GM18502 (cell line): Measurements from ENCODE around the gene CNTNAP5.

Experiments used
- ATAC-seq: cut with Tn5 transposase; IDR thresholded peaks from one replicate; pipeline ENCODE4 v1.9.1; 2021; ENCODE audit warnings: mild to moderate bottlenecking; ENCODE audit not compliant: unreplicated experiment, poor library complexity

The CNTNAP5 gene

DNA sequence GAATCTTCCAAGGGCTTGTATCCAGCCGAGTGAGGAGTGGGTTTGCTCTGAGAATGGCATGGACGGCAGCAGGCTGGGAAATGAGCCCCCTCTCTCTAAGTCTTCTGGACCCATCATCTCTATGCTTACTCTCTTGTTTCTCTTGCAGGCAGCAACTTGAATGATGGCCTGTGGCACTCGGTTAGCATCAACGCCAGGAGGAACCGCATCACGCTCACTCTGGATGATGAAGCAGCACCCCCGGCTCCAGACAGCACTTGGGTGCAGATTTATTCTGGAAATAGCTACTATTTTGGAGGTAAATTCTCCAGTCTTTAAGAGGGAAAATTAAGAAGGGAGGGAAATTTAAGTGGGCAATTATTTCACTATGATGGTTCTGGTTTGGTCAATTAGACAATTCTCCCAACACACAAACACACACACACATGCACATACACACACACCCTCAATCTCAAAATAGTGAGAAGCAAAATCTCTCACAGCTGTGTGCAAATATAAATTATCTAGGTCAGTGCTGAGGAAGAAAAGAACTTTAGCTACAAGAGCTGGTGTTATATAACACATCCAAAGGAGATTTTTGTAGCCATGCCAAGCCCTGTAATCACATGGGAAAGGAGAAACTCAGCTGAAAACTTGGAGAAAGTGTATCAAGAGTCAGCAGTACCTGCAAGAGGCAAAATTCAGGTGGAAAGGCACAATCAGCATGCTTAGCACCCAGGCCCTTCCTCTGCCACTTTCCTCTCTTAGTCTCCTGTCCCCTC lies 499.2 kb downstream of the CNTNAP5 start:
- ATAC-seq: no peak

DNA sequence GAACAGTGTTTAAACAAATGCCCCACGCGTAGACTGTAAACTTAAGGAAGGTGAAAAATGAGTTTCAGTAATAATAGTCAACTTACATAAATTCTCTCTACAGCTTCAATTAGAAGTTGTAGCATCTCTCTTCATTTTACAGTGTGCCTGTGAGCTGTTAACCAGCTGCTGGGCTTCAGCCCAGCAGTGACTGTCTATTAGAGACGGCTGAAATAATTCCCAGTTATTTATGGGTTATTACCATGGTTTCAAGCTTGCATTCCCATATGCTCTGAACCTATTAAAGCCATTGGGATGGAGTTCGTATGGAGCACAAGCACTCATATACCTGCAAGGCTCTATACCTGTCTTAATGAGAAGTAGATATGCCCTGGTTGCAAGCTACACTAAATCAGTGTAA lies 501.1 kb downstream of the CNTNAP5 start:
- ATAC-seq: no peak

DNA sequence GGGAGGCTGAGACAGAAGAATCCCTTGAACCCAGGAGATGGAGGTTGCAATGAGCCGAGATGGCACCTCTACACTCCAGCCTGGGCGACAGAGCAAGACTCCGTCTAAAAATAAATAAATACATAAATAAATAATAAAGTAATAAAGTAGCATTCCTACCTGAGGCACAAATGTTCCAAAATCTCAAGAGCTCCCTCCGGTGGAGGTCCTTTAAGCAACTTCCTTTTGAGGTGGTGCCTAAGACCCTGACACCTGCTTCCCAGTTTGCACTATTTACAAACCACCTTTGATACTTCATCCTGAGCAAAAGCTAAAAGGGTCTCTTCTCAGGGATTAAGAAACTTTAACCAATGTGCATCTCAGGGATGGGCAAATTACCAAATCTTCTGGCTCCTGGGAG lies 505.1 kb downstream of the CNTNAP5 start:
- no peak for ATAC-seq

- no peak for ATAC-seq
Observed at GRCh38 chr2:124533226-124533954, 508.3 kb downstream of the CNTNAP5 start.

- ATAC-seq: no peak
Observed at GRCh38 chr2:124534028-124534427, 508.9 kb downstream of the CNTNAP5 start.

DNA sequence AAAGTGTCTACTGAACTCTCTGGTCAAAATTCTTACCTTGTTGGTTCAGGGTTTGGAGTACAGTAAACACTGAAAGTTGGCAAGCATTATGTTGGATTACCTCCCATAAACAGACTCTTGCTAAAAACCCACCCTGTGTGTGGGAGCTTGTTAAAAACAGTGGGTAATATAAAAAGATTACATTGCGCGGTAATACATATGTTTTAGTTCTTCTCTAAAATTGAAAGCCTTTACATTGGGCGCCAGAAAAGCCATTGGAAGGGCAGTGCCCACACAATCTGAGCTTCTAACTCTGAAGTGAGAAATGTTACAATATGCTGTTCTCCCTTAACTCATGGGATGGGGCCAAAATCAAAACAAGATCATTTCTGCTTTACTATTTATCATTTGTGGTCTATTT lies 510.7 kb downstream of the CNTNAP5 start:
- ATAC-seq: no peak

- no peak for ATAC-seq
Observed at GRCh38 chr2:124536591-124536990, 511.5 kb downstream of the CNTNAP5 start.

- ATAC-seq: no peak
Observed at GRCh38 chr2:124538549-124538948, 513.5 kb downstream of the CNTNAP5 start.

DNA sequence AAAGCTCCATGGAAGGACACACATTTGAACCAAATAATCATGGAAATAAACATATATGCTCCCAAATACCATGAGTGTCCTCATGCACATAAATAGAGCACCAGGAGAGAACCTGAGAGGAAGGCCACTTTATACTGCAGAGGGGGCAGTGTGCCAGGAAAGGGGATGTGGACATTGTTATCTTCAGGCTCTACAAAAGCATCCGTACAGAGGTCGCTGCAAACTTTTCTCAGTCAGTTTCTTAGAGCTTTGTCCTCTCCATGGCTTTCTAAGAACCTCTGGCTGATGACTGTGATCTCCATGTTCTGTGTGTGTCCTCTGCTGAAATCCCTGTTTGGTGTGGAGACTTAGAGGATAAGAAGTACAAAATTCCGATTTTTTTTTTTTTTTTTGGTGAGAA lies 515.7 kb downstream of the CNTNAP5 start:
- ATAC-seq: no peak

- ATAC-seq: no peak
Observed at GRCh38 chr2:124542932-124543640, 518.0 kb downstream of the CNTNAP5 start.

- ATAC-seq: no peak
Observed at GRCh38 chr2:124547700-124548099, 522.6 kb downstream of the CNTNAP5 start.

- no peak for ATAC-seq
Observed at GRCh38 chr2:124558277-124558905, 533.3 kb downstream of the CNTNAP5 start.

DNA sequence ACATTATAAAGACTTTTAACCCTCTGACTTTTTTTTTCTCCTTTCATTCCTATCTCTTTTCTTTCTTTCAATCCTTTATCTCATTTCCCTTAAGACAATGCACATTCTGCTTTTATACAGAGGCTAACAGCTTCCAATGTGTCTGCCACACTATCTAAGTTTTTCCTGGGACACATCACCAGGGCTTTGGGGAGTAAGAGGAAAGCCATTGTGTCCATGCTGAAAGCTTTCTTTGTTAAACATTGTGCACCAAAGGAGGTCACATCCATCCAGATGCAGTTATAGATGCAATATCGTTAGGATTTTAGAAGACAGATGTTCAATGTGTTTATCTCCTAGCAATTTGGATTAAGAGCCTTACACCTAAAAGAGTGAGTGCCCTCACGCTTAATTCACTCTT lies 534.1 kb downstream of the CNTNAP5 start:
- no peak for ATAC-seq

DNA sequence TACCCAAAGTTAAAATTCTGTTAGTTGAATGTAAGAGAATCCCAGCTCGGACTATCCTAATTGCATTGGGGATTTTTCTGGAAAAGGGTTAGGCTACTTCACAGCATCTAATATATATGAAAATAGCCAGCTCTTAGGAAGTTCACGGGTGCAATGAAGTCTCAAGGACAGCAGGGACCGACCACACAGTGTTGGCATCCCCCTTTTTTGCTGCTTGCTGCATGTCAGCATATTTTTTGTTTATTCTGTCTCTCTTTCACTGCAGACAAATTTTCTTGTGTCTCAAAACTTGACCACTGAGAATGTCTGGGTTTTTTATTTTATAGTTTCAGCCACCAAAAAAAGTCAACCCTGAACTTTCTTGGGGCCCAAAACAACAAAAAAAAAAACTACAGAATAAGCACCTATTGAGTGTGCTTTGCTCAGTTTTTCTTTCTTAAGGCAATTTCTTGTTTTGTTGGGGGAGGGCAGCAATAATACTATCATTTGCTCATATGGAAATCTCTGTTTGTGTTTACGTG lies 535.6 kb downstream of the CNTNAP5 start:
- ATAC-seq: no peak

DNA sequence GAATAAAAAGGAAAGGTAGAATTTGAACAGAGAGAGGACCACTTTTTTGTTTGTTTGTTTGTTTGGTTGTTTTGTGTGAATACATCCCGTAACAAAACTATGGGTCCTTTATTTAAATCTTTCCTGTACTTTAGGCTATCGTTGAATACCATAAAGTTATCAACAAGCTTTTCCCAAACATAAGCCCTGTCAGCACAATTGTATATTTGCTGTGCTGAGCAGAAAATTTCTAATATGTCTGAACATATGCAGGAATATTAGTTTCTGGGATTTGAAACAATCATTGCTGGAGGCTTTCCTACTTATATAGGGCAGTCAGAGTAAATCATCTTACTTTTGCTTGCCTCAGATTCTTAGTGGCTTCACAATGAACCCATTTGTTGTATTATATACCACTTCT lies 536.4 kb downstream of the CNTNAP5 start:
- no peak for ATAC-seq

DNA sequence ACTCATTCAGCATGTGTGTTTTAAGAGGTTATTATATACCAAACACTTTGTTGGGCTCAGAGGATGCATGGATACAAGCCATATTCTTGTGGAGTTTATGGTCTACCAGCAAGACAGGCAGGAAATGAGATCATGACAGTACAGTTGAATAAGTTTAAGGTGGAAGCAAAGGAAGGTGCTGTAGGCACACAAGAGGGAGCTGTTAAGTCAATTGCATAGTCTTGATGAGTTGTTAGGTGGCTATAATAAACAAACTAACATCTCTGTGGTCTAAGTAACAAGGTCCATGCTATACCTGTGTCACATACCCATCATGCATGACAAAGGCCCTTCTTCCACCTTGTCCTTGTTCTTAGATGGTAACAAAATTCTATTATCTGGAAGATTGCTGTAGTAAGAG lies 538.3 kb downstream of the CNTNAP5 start:
- ATAC-seq: no peak

- no peak for ATAC-seq
Observed at GRCh38 chr2:124566518-124566970, 541.5 kb downstream of the CNTNAP5 start.

GRCh38 chr2:124570872-124571271 lies 545.8 kb downstream of the CNTNAP5 start:
- no peak for ATAC-seq

GRCh38 chr2:124571836-124572235 lies 546.7 kb downstream of the CNTNAP5 start:
- ATAC-seq: no peak

DNA sequence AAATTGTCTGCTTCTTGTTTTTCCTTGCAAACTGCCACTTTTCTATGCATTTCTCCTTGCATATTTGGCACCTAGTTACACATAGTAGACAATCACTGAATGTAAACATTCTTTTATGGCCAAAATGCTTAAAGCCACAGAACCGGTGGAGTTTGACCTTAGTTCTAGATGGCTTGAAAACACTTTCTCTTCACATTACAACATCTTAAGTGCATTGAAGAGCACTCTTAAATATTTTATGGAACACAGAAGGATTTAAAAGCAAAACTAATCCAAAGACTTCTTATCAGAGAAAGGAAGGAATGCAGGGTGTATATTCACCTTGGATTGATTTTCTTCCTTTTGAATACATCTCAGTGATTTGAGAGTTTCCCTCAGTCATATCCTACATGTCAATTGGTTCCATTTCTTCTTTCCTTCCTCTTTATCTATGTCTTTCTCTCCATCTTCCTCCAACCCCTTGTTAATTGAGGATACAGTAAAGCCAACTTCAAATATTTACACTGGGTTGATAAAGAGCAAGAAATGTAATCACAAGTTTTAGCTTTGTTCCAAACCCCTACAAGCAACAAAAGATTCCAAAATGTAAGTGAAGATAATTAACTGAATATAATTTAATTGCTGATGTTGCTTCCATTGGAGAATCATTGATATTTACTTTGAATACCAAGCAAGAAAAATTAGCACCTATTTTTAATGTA lies 548.0 kb downstream of the CNTNAP5 start:
- ATAC-seq: no peak
